Esophagus squamous epithelium (tissue), 4 donors: ENCODE data around the gene OAT.

Source experiments
- CTCF ChIP-seq, 6 experiments: fragments of 450-650 bp in 4 of 6; fragments of 200-600 bp in 2 of 6; sonication (generic) in 2 of 6; IDR thresholded peaks; one replicate each; pipeline ENCODE4 v1.5.1; 2016 to 2019; ENCODE audit warnings: antibody characterized with exemption in 6 of 6, mild to moderate bottlenecking in 4 of 6, moderate library complexity in 4 of 6
- POLR2A ChIP-seq, 4 donors: fragments of 450-650 bp; IDR thresholded peaks; one replicate each; pipeline ENCODE4 v1.6.1; 2017; ENCODE audit warnings: antibody characterized with exemption in 4 of 4, mild to moderate bottlenecking in 4 of 4, moderate library complexity in 3 of 4

- TF ChIP-seq CTCF (IDR thresholded peaks at IDR 0.05), result no peak
- no peak for TF ChIP-seq POLR2A (IDR thresholded peaks at IDR 0.05)
Observed at GRCh38 chr10:124436191-124436638, 17.5 kb upstream of the OAT start.
